ENCODE data around the gene ARHGEF6.

ARHGEF6 gene

DNA sequence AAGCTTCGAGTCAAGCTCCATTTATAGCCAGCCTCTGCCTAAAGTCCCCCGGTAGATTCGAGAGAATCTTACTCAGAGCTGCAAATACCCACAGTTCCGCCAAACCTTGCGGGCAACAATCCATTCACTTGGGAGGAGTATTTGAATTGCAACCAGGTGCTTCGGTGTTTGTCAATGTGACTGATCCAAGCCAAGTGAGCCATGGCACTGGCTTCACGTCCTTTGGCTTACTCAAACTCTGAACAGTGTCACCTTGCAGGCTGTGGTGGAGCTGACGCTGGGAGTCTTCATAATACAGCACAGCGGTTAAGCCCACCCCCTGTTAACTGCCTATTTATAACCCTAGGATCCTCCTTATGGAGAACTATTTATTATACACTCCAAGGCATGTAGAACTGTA, 121.6 kb downstream of the ARHGEF6 start:
- no peak for DNase-seq (ENCODE audit: low read depth, low spot score)
- H3K4me3 ChIP-seq (ENCODE audit: low read depth, low read length): no peak overlapping the region
- POLR2A ChIA-PET: no interaction called here
- CTCF ChIA-PET: no interaction called here
- TF ChIP-seq, protein P1, sequence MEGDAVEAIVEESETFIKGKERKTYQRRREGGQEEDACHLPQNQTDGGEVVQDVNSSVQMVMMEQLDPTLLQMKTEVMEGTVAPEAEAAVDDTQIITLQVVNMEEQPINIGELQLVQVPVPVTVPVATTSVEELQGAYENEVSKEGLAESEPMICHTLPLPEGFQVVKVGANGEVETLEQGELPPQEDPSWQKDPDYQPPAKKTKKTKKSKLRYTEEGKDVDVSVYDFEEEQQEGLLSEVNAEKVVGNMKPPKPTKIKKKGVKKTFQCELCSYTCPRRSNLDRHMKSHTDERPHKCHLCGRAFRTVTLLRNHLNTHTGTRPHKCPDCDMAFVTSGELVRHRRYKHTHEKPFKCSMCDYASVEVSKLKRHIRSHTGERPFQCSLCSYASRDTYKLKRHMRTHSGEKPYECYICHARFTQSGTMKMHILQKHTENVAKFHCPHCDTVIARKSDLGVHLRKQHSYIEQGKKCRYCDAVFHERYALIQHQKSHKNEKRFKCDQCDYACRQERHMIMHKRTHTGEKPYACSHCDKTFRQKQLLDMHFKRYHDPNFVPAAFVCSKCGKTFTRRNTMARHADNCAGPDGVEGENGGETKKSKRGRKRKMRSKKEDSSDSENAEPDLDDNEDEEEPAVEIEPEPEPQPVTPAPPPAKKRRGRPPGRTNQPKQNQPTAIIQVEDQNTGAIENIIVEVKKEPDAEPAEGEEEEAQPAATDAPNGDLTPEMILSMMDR (IDR thresholded peaks at IDR 0.05; ENCODE audit: insufficient read depth, low read length, missing control alignments): no peak

GRCh38 chrX:136658151-136658550, 122.6 kb downstream of the ARHGEF6 start:
- CTCF ChIA-PET: no interaction called here
- POLR2A ChIA-PET: no interaction called here
- H3K4me3 ChIP-seq (ENCODE audit: low read depth, low read length): no peak overlapping the region
- DNase-seq (ENCODE audit: low read depth, low spot score): no peak
- TF ChIP-seq, protein P1 (IDR thresholded peaks at IDR 0.05; ENCODE audit: insufficient read depth, low read length, missing control alignments): no peak

GRCh38 chrX:136656361-136656964, 124.3 kb downstream of the ARHGEF6 start:
- CTCF ChIA-PET: no interaction called here
- TF ChIP-seq, protein P1 (IDR thresholded peaks at IDR 0.05; ENCODE audit: insufficient read depth, low read length, missing control alignments): no peak
- no peak overlapping the region for H3K4me3 ChIP-seq (ENCODE audit: low read depth, low read length)
- POLR2A ChIA-PET: no interaction called here
- no peak for DNase-seq (ENCODE audit: low read depth, low spot score)

GRCh38 chrX:136652822-136653723, 127.7 kb downstream of the ARHGEF6 start:
- TF ChIP-seq, protein P1 (IDR thresholded peaks at IDR 0.05; ENCODE audit: insufficient read depth, low read length, missing control alignments): no peak
- ChIA-PET POLR2A (no interaction called here), CTCF (no interaction called here)
- no peak for DNase-seq (ENCODE audit: low read depth, low spot score)
- no peak overlapping the region for H3K4me3 ChIP-seq (ENCODE audit: low read depth, low read length)

DNA sequence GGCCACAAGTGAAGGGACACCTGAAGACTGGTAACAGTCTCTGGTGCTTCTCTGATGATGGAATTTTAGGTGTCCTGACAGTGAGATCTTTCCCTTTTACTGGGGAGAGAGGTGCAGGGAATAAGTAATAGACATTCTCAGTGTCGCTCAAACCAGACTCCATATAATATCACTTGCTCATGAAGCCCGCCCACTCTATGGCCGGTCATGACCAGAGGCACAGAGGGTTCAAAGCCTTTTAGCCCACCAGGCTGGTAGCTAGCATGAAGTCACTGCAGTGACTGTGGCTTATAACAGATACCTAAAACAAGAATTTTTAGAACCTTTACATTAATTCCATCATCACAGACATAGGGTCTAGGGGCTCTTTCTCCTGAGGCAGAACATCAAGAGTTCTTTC, 129.9 kb downstream of the ARHGEF6 start:
- TF ChIP-seq, protein P1 (IDR thresholded peaks at IDR 0.05; ENCODE audit: insufficient read depth, low read length, missing control alignments): no peak
- H3K4me3 ChIP-seq (ENCODE audit: low read depth, low read length): no peak overlapping the region
- CTCF ChIA-PET: no interaction called here
- DNase-seq (ENCODE audit: low read depth, low spot score): no peak
- POLR2A ChIA-PET: no interaction called here

DNA sequence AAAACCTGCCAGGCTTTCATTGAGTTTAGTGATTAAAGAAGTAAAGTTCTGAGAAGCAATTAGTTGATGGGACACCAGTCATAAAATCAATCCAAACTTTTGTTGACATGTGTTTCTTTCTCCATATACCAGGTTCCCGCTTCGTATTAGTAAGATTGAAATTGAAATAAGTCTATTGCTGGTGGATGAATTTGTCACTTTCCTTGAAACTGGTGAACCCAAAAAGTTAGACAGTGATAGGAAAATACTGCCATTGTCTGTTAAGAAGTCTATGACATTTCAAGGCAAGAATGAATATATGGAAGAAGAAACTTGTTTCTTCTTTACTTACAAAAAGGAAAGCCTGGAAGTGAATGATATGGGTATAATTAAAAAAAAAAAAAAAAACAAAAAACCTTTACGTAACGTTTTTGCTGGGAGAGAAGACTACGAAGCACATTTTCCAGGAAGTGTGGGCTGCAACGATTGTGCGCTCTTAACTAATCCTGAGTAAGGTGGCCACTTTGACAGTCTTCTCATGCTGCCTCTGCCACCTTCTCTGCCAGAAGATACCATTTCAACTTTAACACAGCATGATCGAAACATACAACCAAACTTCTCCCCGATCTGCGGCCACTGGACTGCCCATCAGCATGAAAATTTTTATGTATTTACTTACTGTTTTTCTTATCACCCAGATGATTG, 132.9 kb downstream of the ARHGEF6 start, which contains the start of gene CD40LG:
Gene CD40LG (plus strand): TSS at position 482 of the 684 bp plus-strand sequence. CDS start 91 bp downstream, at position 573.
- no peak for DNase-seq (ENCODE audit: low read depth, low spot score)
- ChIA-PET POLR2A (no interaction called here), CTCF (no interaction called here)
- no peak within 1 kb of the TSS for H3K4me3 ChIP-seq (ENCODE audit: low read depth, low read length)
- TF ChIP-seq, protein P1 (IDR thresholded peaks at IDR 0.05; ENCODE audit: insufficient read depth, low read length, missing control alignments): no peak
